Measurements from ENCODE around the gene HP.

- no peak for TF ChIP-seq CBX2 (IDR thresholded peaks at IDR 0.05; ENCODE audit: low read depth, low read length)
- no peak for TF ChIP-seq CBX2 (CRISPR knock-in tag; IDR thresholded peaks at IDR 0.05; ENCODE audit: low read depth)
- TF ChIP-seq FOXK1 (CRISPR knock-in tag; IDR thresholded peaks at IDR 0.05; ENCODE audit: borderline replicate concordance, low read depth), result no peak
- no peak for TF ChIP-seq MAZ (IDR thresholded peaks at IDR 0.05; ENCODE audit: borderline replicate concordance, low read depth, low read length)
- TF ChIP-seq MAZ (CRISPR knock-in tag; IDR thresholded peaks at IDR 0.05; ENCODE audit: low read depth), result no peak
- no peak for TF ChIP-seq CTCF (CRISPR knock-in tag; IDR thresholded peaks at IDR 0.05)
- TF ChIP-seq ZHX1 (CRISPR knock-in tag; IDR thresholded peaks at IDR 0.05; ENCODE audit: low read depth), result no peak
- no peak for TF ChIP-seq HMGXB4 (CRISPR knock-in tag; IDR thresholded peaks at IDR 0.05; ENCODE audit: borderline replicate concordance in 1 of 2, low read depth in 1 of 2)
Observed at GRCh38 chr16:72036098-72036497, 18.2 kb upstream of the HP start.

All from HepG2 (cell line).